Right renal pelvis (tissue), 4 donors: ENCODE results near the gene NDUFB6. TPM values are rescaled to one million over a fixed set of nuclear protein-coding genes. Genes with fewer than 3 reads are reported as not detected.
"Not testable (repeated sequence)": the region's sequence is repeated elsewhere in the genome, so short reads cannot be mapped to it uniquely, and the experiment has no call there.

Experiments used
- DNase-seq, 4 donors: peaks; one replicate each; pipeline ENCODE4 v3.0.0-alpha.2; 2013; ENCODE audit warnings: low read depth in 4 of 4, low spot score in 3 of 4, missing footprints in 1 of 4
- polyA plus RNA-seq, 4 donors: library from polyadenylated mRNA; unstranded; fragments of 120-200 nt; gene quantifications; one replicate each; pipeline ENCODE4 v1.2.1, GENCODE V29; 2013; ENCODE audit not compliant: insufficient read length in 4 of 4

Gene NDUFB6
- polyA plus RNA-seq, 4 donors, result 76.4 to 93.8 (median 83.3) TPM

DNA sequence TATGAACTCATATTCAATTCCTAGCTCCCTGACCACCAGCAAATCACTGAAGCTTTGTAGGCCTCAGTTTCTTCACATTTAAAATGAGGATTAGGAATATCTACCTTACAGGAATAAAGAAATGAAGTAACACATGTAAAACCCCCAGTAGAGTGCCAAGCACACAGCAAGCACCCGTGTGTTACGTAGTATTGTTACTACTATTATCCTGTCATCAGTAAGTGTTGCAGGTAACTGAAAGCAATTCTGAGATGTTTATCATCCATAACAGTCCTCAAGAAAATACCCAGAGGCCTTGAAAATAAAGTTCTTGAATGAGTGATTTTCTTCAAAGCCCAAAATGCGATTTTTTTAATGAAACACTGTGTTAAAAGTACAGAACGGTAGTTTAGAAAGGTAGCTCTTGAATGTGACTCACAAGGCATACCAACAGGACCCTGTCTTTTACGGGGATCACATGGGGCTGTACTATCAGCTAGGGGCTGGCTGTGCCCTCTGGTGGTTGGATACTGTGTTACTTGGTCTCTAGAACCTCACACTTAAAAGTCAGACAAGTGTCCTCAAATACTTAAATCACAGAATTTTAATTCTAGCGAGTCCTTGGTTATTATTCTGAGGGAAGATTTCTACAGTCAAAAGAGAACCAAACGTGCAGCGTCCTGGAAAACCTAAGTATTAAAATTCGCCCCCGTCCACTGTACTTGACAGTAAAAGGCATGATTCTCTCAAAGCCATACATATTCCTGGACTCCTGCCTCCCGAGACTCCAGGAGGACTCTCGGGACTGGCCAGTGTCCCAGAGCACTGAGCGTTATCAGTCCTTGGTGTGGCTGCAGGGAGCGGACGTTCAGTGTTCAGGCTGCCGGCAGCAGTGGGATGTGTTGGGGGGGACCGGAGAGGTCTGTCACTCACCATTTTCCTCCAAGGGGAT, 725 bp downstream of the NDUFB6 start:
- peak in 3 of 4 donors; percentile 37 to 47 (median 43) for DNase-seq

DNA sequence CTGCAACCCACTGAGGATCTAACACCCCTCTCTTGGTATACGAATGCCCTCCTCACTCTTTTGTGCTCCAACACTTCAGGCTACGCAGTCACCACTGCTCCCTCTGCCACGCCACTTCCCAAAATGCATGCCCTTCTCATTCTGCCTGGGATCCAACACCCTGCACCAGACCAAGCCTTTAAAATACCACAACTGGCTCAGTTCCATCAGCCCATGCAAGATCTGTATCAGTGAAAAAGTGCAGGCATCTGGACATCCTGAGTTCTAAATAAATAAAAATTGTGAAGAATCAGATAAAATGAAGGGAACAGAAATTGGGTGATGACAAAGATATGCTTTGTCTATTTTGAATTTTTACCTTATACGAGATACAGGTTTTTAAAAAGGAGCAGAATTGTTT, 2.7 kb downstream of the NDUFB6 start:
- DNase-seq, result no peak

DNA sequence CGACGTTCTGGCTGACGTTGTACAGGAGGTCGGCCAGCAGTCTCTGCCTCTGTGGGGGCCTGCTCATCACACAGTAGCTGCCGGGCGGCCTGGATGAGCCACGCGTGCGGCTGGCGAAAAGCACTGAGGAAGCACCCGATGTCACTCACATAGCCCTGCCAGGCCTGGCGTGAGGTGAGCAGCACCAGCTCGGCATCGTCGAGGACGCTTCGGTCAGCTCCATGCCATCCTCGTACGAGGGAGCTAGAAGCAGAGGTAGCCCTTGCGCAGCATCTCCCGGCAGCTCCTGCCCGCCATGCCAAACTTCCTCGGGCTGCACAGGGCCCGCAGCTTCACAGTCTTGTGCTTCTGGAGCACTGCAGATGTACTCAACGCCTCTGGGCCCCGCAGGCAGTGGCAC, 6.2 kb downstream of the NDUFB6 start:
- DNase-seq, result no peak

DNA sequence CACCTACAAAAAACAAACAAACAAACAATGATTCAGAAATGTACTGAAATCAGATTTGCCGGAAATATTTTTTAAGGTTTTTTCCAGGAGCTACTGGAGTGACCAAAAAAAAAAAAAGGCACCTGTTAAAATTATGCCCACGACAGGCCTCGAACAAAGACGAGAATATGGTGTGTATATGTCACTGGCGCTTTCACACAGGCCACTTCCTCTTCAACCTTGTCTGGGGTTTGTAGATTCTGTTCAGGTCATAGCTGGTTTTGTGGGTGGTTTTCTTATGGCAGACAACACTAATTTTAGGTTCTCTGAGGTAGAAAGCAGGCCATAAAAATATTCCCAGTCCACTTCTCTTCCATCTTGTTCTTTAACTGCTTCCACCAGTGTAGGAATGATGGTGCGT, 7.0 kb downstream of the NDUFB6 start:
- no peak for DNase-seq

DNA sequence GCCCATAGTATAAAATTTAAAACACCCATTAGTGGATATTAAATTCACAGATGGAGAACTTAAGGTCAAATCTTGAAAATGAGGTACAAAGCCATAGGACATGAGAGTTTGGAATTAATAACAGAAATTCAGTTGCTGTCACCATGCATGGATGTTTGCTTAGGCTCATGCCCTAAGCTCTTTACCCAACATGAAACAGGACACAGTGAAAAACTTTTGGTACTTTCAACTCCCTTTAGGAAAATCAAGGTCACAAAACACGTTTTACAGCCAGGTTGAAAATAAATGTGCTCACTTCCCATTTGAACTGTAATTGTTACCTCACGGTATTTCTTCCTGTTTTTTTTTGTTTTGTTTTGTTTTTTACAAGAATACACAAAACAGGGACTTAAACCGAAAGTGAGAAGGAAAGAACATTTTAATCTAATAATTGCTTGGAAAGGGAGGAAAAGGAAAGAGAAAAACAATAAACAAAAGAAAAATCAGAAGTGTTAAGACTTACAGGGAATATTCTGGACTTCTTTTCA, 14.5 kb downstream of the NDUFB6 start:
- DNase-seq, result no peak

DNA sequence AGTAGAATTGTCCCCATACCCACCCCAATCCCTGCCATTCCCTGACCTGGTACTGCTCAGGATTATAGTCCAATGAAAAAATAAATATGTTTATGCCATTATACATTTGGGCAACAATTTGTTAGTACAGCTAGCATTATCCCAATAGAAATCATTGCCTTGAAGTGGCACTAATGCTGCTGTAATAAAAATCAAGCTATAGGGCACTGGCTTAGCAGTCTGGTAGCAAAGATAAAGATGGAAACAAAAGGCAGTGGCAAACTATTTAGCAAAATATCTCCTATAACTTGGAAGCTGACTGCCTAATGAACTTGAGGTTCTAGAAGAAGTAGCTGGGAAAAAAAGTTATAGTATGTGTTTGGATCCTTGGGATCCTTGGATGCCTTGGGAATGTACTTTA, 18.4 kb downstream of the NDUFB6 start:
- DNase-seq, result no peak

DNA sequence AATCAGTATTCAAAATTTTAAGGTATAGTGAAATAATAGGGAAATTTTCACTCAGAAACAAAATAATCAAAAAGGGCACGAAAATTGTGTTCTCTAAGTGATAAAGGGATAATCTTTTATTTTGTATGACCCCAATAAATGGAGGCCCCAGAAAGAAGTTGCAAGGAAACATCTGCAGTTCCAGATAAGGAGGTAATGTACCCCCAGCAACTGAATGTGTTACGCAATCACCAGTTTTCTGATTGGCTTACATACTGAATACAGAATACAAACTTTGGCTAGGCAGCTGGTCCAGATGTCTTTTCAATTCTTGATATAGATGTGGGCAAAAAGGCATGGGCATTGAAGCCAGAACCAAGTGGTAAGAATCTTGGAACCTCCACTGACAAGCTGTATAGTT, 18.9 kb downstream of the NDUFB6 start:
- no peak for DNase-seq

DNA sequence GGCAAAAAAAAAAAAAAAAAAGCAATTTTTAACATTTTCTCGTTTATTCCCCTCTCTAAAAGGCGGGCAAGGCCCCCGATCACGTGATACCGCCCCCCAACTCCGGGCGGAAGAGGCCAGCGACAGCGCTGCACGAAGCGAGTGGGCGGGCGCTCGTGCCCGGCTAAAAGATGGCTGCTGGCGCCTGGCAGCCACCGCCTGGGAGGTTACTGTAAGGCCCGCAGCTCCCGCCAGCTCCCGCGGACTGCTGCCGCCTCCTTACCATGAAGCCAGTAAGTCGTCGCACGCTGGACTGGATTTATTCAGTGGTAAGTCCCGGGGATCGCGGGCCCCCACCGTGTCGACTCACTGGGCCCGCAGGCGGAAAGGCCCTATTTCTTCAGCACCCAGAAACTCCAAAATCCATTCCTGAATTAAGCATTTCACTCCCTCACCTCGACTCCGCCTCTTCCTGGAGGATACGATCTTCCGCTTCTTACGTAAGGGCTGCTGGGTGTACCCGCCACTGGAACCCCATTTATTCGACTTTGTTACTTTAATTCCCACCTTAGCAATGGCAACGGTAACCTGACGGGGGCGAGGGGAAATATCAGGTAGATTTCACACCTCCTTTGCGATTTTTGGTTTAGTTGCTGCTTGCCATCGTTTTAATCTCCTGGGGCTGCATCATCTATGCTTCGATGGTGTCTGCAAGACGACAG, 20.6 kb downstream of the NDUFB6 start, which contains the start of the genes SMIM27 and TOPORS:
Gene SMIM27, plus strand, starts transcription at position 156 of the 701 bp plus-strand sequence. Its CDS starts 108 bp downstream, at position 264.
Gene TOPORS, minus strand, starts transcription at position 415 of the 701 bp plus-strand sequence. Its CDS starts 150 bp downstream, at position 265.
- DNase-seq, result peak; percentile 85 to 87 (median 86)

DNA sequence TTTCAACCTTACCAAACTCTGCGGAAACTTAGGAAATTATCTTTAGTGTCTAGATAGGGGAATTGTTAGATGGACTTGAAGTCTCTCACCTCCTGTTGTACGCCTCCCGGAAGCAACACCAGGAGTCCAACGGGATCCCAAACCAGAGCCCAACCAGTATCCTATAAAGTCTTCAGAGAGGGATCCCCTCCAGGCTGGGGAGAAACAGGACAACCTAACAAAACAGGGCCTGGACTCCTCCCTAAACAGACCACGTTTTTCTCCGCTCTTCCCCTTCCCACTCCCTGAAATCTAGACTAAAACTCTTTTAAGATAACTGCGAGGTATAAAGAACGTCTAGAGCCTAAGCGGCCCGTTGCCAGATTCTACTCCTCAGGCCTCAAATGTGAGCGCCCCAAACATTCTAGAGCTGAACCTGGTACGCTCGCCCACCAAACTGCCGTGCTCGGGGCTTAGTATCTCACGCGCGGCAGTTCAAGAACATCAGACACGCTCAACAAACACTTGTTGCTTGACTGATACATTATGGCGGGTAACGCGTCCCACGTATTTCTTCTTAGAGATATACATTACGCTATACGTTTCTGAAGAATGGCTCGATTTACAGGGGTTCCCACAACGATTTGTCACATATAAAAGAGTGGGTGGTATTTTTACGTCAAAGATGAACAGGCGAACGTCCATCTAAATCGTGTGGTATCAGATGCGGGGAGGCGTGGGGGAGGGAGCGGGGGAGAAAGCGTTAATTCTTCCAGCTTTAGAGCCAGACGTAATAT, 21.5 kb downstream of the NDUFB6 start:
- peak in 3 of 4 donors; percentile 18 to 42 (median 27) for DNase-seq

DNA sequence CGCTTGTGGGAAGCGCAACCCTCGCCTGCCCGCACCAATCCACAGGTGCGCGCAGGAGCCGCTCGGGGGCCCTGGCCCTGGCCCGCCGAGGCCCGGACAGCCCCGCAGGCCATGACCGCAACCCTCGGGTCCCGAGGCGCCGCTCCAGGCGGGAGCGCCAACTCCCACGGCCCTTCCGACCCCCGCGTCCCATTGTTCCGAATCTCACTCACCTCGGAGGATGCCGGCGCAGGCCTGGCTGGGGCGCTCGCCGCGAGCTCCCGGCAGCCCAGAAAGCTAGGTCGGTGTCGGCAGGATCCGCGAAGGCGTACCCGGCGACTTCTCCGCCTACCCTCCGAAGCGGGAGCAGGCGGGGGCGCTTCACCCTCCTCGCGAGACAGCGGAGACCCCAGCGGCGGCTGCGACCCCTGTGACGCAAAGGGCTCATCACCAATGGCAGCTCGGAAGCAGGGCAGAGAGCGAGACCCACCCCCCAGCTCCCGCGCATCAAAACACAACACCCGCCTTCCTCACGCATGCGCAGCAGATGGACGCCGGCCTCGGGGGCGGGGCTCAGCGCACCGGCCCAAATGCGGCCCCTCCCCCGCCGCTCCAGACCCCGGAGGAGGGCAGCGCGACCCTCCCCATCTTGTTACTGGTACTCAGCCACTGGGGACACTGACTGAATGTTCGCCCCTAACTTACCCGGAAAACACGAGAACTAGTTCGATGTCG, 22.2 kb downstream of the NDUFB6 start:
- DNase-seq, result peak; percentile 90 to 93 (median 92)

DNA sequence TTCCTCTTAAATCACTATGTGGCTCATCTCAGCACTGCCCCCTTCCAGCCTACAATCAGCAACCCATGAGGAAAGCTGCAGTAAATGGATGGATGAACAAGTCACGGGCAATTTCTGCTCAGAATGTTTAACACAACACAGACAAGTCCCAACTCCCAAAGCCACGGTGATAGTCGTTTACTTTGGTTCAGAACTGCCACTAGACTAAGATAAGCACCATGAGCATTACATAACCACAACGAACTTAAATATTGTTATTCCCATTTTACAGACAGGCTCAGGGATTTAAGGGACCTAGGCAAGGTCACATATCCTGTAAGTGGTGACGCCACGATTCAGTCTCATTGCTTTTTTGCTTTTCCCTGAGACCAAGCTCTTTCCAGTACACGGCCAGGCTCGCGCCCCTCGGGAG, 22.8 kb downstream of the NDUFB6 start:
- peak; percentile 22 to 39 (median 30) for DNase-seq

DNA sequence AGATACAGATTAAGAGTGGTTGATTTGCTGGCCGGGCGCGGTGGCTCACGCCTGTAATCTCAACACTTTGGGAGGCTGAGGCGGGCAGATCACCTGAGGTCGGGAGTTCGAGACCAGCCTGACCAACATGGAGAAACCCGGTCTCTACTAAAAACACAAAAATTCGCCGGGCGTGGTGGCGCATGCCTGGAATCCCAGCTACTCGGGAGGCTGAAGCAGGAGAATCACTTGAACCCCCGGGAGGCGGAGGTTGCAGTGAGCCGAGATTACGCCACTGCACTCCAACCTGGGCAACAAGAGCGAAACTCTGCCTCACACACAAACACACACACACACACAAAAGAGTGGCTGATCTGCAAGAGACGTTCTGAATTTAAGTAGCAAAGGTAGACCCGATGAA, 24.7 kb downstream of the NDUFB6 start:
- DNase-seq, result not testable (repeated sequence)

DNA sequence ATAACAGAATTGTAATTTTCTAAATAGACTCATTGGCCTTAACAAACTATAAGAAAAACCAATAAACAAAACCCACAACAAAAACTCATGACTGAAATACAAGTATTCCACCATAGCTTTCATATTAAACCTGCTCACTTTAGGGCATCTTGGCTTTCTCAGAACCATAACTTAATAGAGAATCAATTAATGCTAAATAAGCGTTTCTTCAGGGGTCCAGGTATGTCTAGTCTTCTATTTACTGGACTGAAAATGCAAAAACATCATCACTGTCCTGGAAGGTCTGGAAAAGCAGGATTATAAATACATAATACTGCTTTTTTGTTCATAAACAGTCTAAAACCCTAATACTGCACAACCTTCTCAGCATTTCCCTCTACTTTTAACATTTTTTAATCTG, 27.1 kb downstream of the NDUFB6 start:
- DNase-seq, result no peak

DNA sequence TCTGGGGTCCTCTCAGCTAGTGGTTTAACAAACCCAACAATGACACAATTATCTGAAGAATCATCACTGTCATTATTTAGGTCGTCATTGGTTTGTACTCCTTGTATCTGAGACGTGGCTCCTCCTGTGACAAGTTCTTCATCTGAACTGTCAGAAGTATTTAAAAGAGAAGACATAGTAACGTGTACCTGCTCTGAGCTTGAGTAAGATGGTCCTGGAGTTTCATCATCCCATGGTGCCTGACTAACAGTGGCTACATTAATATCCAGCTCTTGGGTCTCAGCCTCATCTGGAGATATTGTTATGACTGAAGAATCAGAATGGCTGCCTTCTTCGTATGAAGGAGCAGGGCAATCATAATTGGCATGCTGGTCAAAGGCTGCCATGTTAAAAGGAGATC, 29.9 kb downstream of the NDUFB6 start:
- DNase-seq, result no peak

DNA sequence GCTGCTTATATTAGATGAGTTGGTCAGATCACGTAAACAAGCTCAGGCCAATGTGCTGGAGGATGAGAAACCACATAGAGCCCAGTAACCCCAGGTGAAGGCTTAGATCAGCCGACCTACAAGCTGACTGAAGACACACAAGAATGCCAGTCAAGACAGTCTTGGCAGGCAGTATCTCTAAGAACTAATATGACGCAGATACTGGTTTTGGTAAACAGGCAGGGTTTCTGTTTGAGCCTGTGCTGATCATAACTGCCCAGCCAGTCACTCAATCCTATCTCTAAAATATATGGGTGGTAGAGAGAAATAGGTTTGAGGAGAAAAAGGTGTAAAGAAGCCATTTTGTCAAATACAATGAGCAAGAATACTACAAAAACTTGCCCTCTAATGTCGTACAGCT, 39.1 kb downstream of the NDUFB6 start:
- DNase-seq, result no peak

DNA sequence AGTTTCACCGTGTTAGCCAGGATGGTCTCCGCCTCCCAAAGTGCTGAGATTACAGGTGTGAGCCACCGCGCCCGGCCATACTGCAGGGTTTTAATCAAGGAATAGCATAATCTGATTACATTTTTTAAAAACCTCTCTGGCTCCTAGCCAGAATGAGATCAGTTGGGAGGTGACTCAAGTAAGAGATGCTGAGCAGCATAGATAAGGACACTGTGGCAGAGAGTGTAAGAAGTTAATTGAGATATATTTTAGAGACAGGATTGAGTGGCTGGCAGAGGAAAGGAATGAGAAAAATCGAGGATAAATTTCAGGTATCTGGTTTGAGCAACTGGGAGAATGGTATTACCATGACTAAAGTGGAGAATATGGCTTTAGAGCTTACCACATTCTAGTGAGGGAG, 39.6 kb downstream of the NDUFB6 start:
- no peak for DNase-seq

DNA sequence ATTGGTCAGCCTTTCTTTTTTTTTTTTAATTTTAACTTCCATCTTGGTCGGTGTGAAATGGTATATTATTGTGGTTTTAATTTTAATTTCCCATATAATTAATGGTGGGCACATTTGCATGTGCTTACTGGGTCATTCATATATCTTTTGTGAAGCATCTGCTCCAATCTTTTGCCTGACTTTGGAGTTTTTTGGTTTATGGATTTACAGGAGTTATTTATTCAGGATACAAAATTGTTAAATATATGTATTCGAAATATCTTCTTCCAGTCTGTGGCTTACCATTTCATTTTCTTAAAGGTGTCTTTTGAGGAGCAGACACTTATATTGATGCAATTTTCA, 46.3 kb downstream of the NDUFB6 start:
- DNase-seq, result no peak

DNA sequence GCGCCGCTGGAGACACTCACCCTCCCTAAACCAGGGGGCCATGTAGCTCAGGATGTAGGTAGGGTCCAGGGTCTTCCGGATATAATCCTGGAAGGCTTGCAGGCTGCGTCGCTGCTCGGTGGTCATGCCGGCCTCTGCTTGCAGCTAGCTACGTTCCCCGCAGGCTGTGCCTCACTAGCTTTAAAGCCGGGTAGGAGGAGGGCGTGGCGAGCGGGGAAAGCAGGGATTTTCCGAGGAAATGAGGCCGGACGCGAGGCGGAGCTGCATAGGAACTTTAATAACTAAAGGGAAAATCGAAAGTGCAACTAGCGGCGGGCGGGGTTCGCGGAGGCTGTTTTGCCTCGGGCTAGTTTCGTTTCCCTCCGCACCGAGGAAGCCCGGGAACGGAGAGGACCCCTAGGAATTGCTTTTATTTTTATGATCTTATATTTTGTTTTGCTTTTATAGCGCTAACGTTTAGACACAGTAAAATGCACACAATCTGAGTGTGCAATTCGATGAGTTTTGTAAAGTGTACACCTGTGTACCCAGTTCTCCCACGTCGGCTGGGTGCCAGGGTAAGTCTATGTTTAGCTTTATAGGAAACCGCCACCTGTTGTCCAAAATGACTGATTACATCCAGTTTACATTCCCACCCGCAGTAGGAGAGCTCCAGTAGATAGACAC, 46.8 kb downstream of the NDUFB6 start, which contains the start of gene RIGI:
Gene RIGI, minus strand, starts transcription at position 156 of the 666 bp plus-strand sequence. Its CDS starts 30 bp downstream, at position 126.
- DNase-seq, result peak; percentile 81 to 86 (median 84)

DNA sequence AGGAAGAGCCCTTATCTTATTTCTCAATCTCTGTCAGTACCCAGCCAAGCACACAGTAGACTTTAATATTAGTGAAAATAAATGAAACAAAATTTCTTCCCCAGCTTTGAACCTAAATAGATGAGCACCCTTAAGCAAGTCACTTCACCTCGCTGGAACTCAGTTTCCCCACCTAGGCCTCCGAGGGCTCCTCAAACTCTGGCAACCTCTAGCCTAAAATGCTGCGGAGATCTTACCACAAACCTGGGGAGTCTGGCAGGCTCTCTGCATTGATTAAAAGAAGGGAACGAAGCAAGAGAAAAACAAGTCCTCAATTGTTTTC, 47.3 kb downstream of the NDUFB6 start:
- DNase-seq, result peak in 2 of 4 donors; percentile 12 to 20
